ENCODE measurements around the gene SI.
"Not testable (repeated sequence)": the region's sequence is repeated elsewhere in the genome, so short reads cannot be mapped to it uniquely, and the experiment has no call there.

Gene SI

GRCh38 chr3:165070682-165071081, 7.6 kb downstream of the SI start:
- DNase-seq (ENCODE audit: extremely low read depth, low read depth), result no peak
- TF ChIP-seq CTCF (IDR thresholded peaks at IDR 0.05; ENCODE audit: low read depth, low read length), result no peak

GRCh38 chr3:165056510-165056909, 21.8 kb downstream of the SI start:
- no peak for TF ChIP-seq CTCF (IDR thresholded peaks at IDR 0.05; ENCODE audit: low read depth, low read length)
- DNase-seq (ENCODE audit: extremely low read depth, low read depth), result no peak

GRCh38 chr3:165040186-165040585, 38.1 kb downstream of the SI start:
- no peak for DNase-seq (ENCODE audit: extremely low read depth, low read depth)
- no peak for TF ChIP-seq CTCF (IDR thresholded peaks at IDR 0.05; ENCODE audit: low read depth, low read length)

- TF ChIP-seq CTCF (IDR thresholded peaks at IDR 0.05; ENCODE audit: low read depth, low read length), result no peak
- DNase-seq (ENCODE audit: extremely low read depth, low read depth), result no peak
Observed at GRCh38 chr3:165011557-165011956, 66.7 kb downstream of the SI start.

GRCh38 chr3:164984947-164985346, 93.3 kb downstream of the SI start:
- no peak for DNase-seq (ENCODE audit: extremely low read depth, low read depth)
- no peak for TF ChIP-seq CTCF (IDR thresholded peaks at IDR 0.05; ENCODE audit: low read depth, low read length)

GRCh38 chr3:164962610-164963009, 115.7 kb downstream of the SI start:
- no peak for DNase-seq (ENCODE audit: extremely low read depth, low read depth)
- no peak for TF ChIP-seq CTCF (IDR thresholded peaks at IDR 0.05; ENCODE audit: low read depth, low read length)

GRCh38 chr3:164952966-164953365, 125.3 kb downstream of the SI start:
- no peak for TF ChIP-seq CTCF (IDR thresholded peaks at IDR 0.05; ENCODE audit: low read depth, low read length)

GRCh38 chr3:164951403-164951802, 126.9 kb downstream of the SI start:
- DNase-seq (ENCODE audit: extremely low read depth, low read depth), result not testable (repeated sequence)

More at GRCh38 chr3:164952966-164953365, 125.3 kb downstream of the SI start:
- no peak for DNase-seq (ENCODE audit: extremely low read depth, low read depth)

Data from AG09319 (cell line).